Activated T-helper 2 cell treated with anti-CD3 and anti-CD28 coated beads, Interferon-gamma antibody, Interleukin-2, Interleukin-4, amounts not matched to agents 10 μg/mL and 5 μg/mL and 100 μg/mL, durations not matched to agents 14 hours and 24 hours and 36 hours (primary cell): Measurements from ENCODE around the gene KRT75. TPM values are rescaled to one million over a fixed set of nuclear protein-coding genes. Genes with fewer than 3 reads are reported as not detected.

Source experiments
- DNase-seq: peaks from one replicate; pipeline ENCODE4 v3.0.0; 2021; ENCODE audit warnings: low spot score
- H3K27ac Mint-ChIP-seq: one replicate; pipeline ENCODE4 v1.8.0; 2021; ENCODE audit warnings: mixed read lengths
- H3K27me3 Mint-ChIP-seq: one replicate; pipeline ENCODE4 v1.8.0; 2021; ENCODE audit warnings: low read depth, mixed read lengths
- H3K36me3 Mint-ChIP-seq: one replicate; pipeline ENCODE4 v1.8.0; 2021; ENCODE audit warnings: low read depth, mixed read lengths
- H3K4me1 Mint-ChIP-seq: one replicate; pipeline ENCODE4 v1.8.0; 2021; ENCODE audit warnings: low read depth, mixed read lengths
- H3K4me3 Mint-ChIP-seq: one replicate; pipeline ENCODE4 v1.8.0; 2021; ENCODE audit warnings: low read depth, mild to moderate bottlenecking, moderate library complexity, mixed read lengths
- H3K9me3 Mint-ChIP-seq: one replicate; pipeline ENCODE4 v1.8.0; 2021; ENCODE audit warnings: mixed read lengths
- intact Hi-C: fragments of 100-400 bp; cut with micrococcal nuclease; formaldehyde crosslinking; loops from one replicate; pipeline ENCODE4 v1.15.1; 2023
- total RNA-seq: library from RNA; stranded (reverse); gene quantifications from 2 replicates; pipeline ENCODE4 v1.2.3, GENCODE V29; 2022

KRT75 gene
- total RNA-seq, 1 donor from 2014 or later: not detected

- no peak overlapping the region for H3K27ac Mint-ChIP-seq
- no peak overlapping the region for H3K4me3 Mint-ChIP-seq
- no peaks in the 10 kb centered on the region for H3K4me1 Mint-ChIP-seq
- H3K27me3 Mint-ChIP-seq: no peaks in the 10 kb centered on the region
- intact Hi-C loops: no loop called here
- H3K9me3 Mint-ChIP-seq: no peaks in the 10 kb centered on the region
- no peaks in the 10 kb centered on the region for H3K36me3 Mint-ChIP-seq
- no peak for DNase-seq
These were observed 43.2 kb downstream of the KRT75 start for GRCh38 chr12:52390739-52391617.

DNA sequence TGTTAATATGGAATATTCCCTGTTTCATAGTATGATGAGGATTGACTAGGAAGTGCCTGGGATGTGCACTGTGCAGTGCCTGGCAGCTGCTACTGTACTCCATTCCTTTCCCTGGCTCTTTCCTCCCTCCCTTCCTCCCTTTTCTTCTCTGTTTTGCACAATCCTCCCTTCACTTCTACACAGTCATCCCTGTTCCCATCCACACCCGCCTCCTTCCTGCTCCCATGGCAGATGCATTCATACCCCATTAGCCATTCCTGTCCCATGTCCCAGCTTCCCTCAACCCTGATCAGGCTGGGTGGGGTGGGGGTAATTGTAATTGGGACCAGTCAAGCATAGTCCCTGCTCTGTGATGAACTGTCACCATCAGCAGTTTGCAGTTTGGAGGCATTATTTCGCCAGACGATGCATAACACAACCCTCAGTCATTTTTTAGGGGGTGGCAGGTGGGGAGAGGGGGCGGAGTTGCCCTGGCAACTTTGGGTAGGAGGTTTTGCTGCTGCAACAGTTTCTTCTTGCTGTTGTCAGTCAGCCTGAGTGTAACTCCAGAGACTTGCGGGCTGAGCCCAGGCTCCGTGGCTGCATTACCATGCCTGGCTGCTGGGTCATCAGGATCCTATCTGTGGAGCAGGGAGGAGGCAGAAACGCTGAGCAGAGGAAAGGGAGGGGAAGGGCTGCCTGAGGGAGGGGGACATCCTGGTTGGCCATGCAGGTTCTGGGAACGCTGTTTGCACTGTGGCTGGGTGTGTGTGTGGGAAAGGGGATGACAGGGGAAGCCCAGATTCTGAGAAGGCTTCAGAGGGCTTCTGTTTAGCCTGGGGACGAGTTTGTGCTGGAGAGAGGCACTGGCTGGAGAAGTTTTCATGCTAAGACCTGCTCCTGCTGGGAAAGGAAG, 44.6 kb downstream of the KRT75 start:
- Mint-ChIP-seq H3K36me3 (no peaks in the 10 kb centered on the region), H3K9me3 (no peaks in the 10 kb centered on the region), H3K4me3 (no peak overlapping the region), H3K27me3 (no peaks in the 10 kb centered on the region), H3K27ac (no peak overlapping the region), H3K4me1 (no peaks in the 10 kb centered on the region)
- intact Hi-C loops: no loop called here
- no peak for DNase-seq

GRCh38 chr12:52387859-52388258, 46.3 kb downstream of the KRT75 start:
- no peak overlapping the region for H3K27ac Mint-ChIP-seq
- no peak for DNase-seq
- intact Hi-C loops: no loop called here
- H3K36me3 Mint-ChIP-seq: no peaks in the 10 kb centered on the region
- H3K4me3 Mint-ChIP-seq: no peak overlapping the region
- H3K4me1 Mint-ChIP-seq: peaks cover 3% of the 10 kb centered on the region
- no peaks in the 10 kb centered on the region for H3K9me3 Mint-ChIP-seq
- H3K27me3 Mint-ChIP-seq: peaks cover 5% of the 10 kb centered on the region

DNA sequence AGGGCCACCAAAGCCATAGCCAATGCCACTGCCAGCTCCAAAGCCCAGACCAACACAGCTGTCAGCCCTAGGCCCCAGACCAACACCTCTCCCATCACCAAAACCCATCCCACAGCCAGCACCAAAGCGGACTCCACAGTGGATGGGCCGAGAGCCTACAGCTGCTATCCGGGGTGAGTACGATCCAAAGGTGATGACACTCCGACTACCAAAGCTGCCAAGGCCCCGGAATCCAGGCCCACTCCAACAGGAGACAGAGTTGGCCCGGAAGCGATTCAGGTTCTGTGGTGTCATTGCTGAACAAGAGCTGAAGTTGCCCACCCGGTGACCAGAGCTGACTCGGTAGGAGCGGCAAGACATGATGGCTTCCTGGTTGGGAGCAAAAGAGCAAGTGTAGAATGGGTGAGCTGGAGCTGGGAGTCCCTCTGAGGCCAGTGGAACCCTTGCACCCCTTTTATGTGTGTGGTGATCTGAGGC, 48.9 kb downstream of the KRT75 start, which contains the start of gene KRT84:
Gene KRT84 (minus strand): TSS at position 427 of the 477 bp plus-strand sequence. CDS start 67 bp downstream, at position 360.
- DNase-seq: no peak
- no peaks in the 10 kb centered on the region for H3K9me3 Mint-ChIP-seq
- H3K4me3 Mint-ChIP-seq: no peak within 1 kb of the TSS
- peaks cover 8% of the 10 kb centered on the region for H3K4me1 Mint-ChIP-seq
- intact Hi-C loops: no loop called here
- H3K36me3 Mint-ChIP-seq: no peaks in the 10 kb centered on the region
- peaks cover 10% of the 10 kb centered on the region for H3K27me3 Mint-ChIP-seq
- no peak within 1 kb of the TSS for H3K27ac Mint-ChIP-seq

- intact Hi-C loops: no loop called here
- DNase-seq: no peak
- Mint-ChIP-seq H3K4me1 (peaks cover 8% of the 10 kb centered on the region), H3K9me3 (no peaks in the 10 kb centered on the region), H3K27ac (no peak overlapping the region), H3K27me3 (peaks cover 10% of the 10 kb centered on the region), H3K4me3 (no peak overlapping the region), H3K36me3 (no peaks in the 10 kb centered on the region)
These were observed 50.8 kb downstream of the KRT75 start for GRCh38 chr12:52383331-52383730.

DNA sequence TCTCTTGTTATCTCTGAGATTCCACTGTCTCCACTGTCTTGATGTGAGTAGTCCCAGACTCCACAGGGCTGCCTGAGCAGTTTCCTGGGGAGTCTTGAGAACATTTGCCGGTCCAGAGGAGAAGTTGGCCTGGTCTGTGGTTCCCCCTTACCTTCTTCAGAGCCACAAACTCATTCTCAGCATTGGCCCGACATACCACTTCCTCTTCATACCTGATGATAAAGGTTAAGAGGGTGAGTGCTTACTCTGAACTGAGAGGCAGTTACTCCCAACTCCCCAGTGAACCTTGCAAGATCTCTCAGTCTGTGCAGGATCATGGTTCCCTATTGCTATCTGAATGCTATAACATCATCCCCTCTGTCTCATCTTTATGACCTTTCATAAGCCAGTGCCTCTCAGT, 51.3 kb downstream of the KRT75 start:
- Mint-ChIP-seq H3K9me3 (no peaks in the 10 kb centered on the region), H3K27ac (no peak overlapping the region), H3K4me3 (no peak overlapping the region), H3K4me1 (peaks cover 8% of the 10 kb centered on the region), H3K36me3 (no peaks in the 10 kb centered on the region), H3K27me3 (peaks cover 10% of the 10 kb centered on the region)
- intact Hi-C loops: no loop called here
- DNase-seq: no peak

- intact Hi-C loops: no loop called here
- peaks cover 15% of the 10 kb centered on the region for H3K27me3 Mint-ChIP-seq
- H3K27ac Mint-ChIP-seq: no peak overlapping the region
- H3K4me1 Mint-ChIP-seq: peaks cover 8% of the 10 kb centered on the region
- no peak overlapping the region for H3K4me3 Mint-ChIP-seq
- H3K36me3 Mint-ChIP-seq: no peaks in the 10 kb centered on the region
- DNase-seq: no peak
- no peaks in the 10 kb centered on the region for H3K9me3 Mint-ChIP-seq
These were observed 53.0 kb downstream of the KRT75 start for GRCh38 chr12:52381206-52381605.

DNA sequence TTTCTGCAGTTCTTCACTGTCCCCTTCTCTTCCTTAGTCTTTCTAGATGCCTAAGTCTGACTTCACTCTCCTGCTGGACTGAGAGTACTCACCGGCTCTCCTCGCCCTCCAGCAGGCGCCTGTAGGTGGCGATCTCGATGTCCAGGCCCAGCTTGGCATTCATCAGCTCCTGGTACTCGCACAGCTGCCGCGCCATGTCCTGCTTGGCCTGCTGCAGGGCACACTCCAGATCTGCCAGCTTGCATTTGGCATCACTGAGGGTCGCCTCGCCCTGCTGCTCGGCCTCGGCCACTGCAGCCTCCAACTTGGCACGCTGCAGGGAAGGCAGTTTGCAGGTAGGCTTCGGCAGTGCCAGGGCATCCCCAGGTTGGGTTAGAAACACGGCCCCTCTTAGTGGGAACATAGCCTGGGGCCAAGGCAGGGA, 53.9 kb downstream of the KRT75 start:
- peaks cover 8% of the 10 kb centered on the region for H3K4me1 Mint-ChIP-seq
- H3K27ac Mint-ChIP-seq: no peak overlapping the region
- no peaks in the 10 kb centered on the region for H3K36me3 Mint-ChIP-seq
- intact Hi-C loops: no loop called here
- peaks cover 17% of the 10 kb centered on the region for H3K27me3 Mint-ChIP-seq
- no peaks in the 10 kb centered on the region for H3K9me3 Mint-ChIP-seq
- no peak overlapping the region for H3K4me3 Mint-ChIP-seq
- no peak for DNase-seq

DNA sequence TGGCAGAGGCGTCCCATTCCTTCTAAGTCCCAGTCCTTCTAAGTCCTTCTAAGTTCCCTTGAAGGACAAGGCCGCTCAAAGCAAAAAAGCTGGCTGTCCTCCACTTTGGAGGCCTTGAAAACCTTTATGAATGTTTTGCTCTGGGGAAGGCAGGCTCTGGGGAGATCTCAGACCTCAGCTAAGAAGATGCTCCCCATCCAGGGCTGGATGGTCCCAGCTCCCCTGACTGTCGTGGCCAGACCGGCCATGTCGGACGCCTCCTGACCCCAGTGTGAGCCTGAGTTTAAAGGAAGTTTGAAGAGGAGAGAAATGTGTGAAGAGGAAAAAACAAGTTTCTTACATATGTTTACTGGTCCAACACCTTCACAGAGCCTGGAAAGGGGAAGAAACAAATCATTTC, 54.6 kb downstream of the KRT75 start:
- Mint-ChIP-seq H3K9me3 (no peaks in the 10 kb centered on the region), H3K4me1 (peaks cover 8% of the 10 kb centered on the region), H3K27me3 (peaks cover 17% of the 10 kb centered on the region), H3K27ac (no peak overlapping the region), H3K36me3 (no peaks in the 10 kb centered on the region), H3K4me3 (no peak overlapping the region)
- intact Hi-C loops: no loop called here
- no peak for DNase-seq

DNA sequence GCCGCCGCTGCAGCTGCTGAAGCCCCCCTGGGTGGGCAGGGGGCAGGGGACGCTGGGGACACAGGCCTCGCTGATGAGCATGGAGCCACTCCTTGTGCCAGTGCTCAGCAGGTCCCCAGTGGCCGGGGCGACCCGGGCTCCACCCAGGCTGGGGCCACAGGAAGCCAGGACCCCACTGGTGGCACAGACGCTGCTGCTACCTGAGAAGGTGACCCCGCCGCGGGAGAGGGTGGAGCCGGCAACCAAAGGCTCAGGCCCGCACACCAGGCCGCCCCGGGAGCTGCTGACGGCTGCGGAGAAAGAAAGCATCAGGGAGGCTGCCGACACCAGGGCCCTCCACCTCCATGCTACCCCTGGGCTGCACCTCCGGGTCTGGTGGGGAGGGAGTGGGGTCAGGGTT, 56.1 kb downstream of the KRT75 start:
- no peak for DNase-seq
- peaks cover 18% of the 10 kb centered on the region for H3K27me3 Mint-ChIP-seq
- H3K4me1 Mint-ChIP-seq: peaks cover 7% of the 10 kb centered on the region
- no peak overlapping the region for H3K27ac Mint-ChIP-seq
- H3K36me3 Mint-ChIP-seq: no peaks in the 10 kb centered on the region
- H3K4me3 Mint-ChIP-seq: no peak overlapping the region
- no peaks in the 10 kb centered on the region for H3K9me3 Mint-ChIP-seq
- intact Hi-C loops: no loop called here

DNA sequence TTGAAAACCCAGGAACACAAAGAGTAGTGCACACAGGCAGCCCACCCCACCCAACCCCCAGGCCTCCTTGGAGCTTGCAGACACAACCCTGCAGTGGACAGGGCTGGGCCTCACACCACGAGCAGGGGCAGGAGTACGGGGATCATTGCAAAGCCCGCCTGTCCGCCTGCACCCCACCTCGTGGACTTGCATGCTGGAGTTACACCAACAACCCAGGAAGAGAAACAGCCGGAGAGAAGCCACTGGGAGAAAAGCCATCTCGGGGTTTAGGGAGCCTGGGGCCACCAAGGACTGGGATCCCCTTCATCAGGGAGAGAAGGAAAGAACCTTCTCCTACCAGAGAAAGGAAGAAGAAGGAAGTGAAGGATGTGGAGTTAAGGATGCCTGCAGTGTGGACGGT, 56.9 kb downstream of the KRT75 start:
- H3K36me3 Mint-ChIP-seq: no peaks in the 10 kb centered on the region
- intact Hi-C loops: no loop called here
- H3K9me3 Mint-ChIP-seq: no peaks in the 10 kb centered on the region
- no peak for DNase-seq
- no peak overlapping the region for H3K4me3 Mint-ChIP-seq
- H3K27me3 Mint-ChIP-seq: peaks cover 11% of the 10 kb centered on the region
- no peak overlapping the region for H3K27ac Mint-ChIP-seq
- no peaks in the 10 kb centered on the region for H3K4me1 Mint-ChIP-seq
